Psoas muscle (tissue), 8 donors: Measurements from ENCODE around the gene MAP3K9. TPM values are rescaled to one million over a fixed set of nuclear protein-coding genes. Genes with fewer than 3 reads are reported as not detected.

Experiments used
- ATAC-seq, 4 donors: fragments of 200-7000 bp; cut with Tn5 transposase; one replicate each; pipeline ENCODE4 v1.9.1; 2020; ENCODE audit warnings: moderate library complexity in 3 of 4, mild to moderate bottlenecking in 2 of 4
- DNase-seq, 2 donors: peaks; one replicate each; pipeline ENCODE4 v3.0.0-alpha.2; 2020
- H3K27ac ChIP-seq: fragments of 200-600 bp; one replicate; pipeline ENCODE4 v1.8.0; 2022
- H3K27me3 ChIP-seq, 3 donors: fragments of 200-600 bp in 1 of 3; one replicate each; pipeline versions ENCODE4 v1.6.1 to v1.8.0; 2013 to 2022; ENCODE audit warnings: low read length in 2 of 3, mild to moderate bottlenecking in 2 of 3, moderate library complexity in 1 of 3; ENCODE audit not compliant: insufficient read depth in 3 of 3
- H3K36me3 ChIP-seq, 2 donors: fragments of 200-600 bp in 1 of 2; one replicate each; pipeline versions ENCODE4 v1.6.1 to v1.8.0; 2013 to 2022; ENCODE audit warnings: low read depth in 1 of 2, mild to moderate bottlenecking in 1 of 2, moderate library complexity in 1 of 2; ENCODE audit not compliant: insufficient read depth in 1 of 2
- H3K4me1 ChIP-seq: fragments of 200-600 bp; one replicate; pipeline ENCODE4 v1.8.0; 2022
- H3K4me3 ChIP-seq: fragments of 200-600 bp; one replicate; pipeline ENCODE4 v1.8.0; 2022; ENCODE audit warnings: mild to moderate bottlenecking
- H3K9me3 ChIP-seq: fragments of 200-600 bp; one replicate; pipeline ENCODE4 v1.8.0; 2022
- WGBS, 3 donors: extraction: QIAGEN DNeasy Blood & Tissue Kit; methylation state at CpG; one replicate each; pipeline versions ENCODE4 v1.1.6 to v1.1.7; 2013; 5-methylcytosine and 5-hydroxymethylcytosine counted together
- intact Hi-C, 2 donors: fragments of 100-400 bp; cut with DNase I; formaldehyde crosslinking; loops; one replicate each; pipeline versions ENCODE4 v1.11.0 to v1.14.2; 2022
- polyA plus RNA-seq, 3 donors: library from polyadenylated mRNA; stranded (reverse); fragments of 200-250 nt; gene quantifications; one replicate each; pipeline ENCODE4 v1.2.3, GENCODE V29; 2013
- total RNA-seq, 4 donors: library from RNA; stranded (reverse); fragmentation: NEBNext Ultra II Directional in 2 of 4; extraction: Animal tissue kit (Norgen Biotek cat#: 25700) in 2 of 4; gene quantifications; one replicate each; pipeline versions ENCODE4 v1.2.1 to v1.2.4, GENCODE V29; 2021 to 2023
- TF ChIP-seq, protein P1 (sequence below): fragments of 200-600 bp; IDR thresholded peaks from one replicate; pipeline ENCODE4 v1.8.0; 2022; ENCODE audit warnings: antibody characterized with exemption
- donor health status: healthy with polysubstance abuse.
- donor health status: DM: no; HTN: no; CAD: no; lungs with moderate emphysema.
- donor health status: Bipolar disorder and iron deficiency.
- donor health status: healthy.
- donor health status: DM: yes; HTN: yes; CAD: no.
- donor health status: DM: no; HTN: no; CAD: no.
- donor health status: DM: no; HTN: no; CAD: no.
- donor health status: DM: yes; HTN: yes; CAD: no.

MAP3K9 gene
- total and polyA plus RNA-seq, 7 donors: 0.44 to 4.3 (median 2.1) TPM

DNA sequence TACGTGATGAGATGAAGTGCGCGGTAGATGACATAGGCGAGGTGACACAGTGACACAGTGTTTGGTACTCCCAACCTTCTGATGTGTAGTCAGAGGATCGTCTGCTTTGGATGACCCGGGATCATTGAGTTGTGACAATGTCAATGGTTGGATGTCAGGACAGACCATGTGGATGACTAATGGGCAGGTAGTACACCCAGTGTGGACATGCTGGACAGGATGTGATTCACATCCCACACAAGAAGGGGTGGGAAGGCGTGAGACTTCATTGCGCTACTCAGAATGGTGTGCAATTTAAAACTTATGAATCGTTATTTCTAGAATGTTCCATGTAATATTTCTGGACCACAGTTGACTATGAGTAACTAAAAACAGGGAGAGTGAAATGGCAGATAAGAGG, 23.8 kb downstream of the MAP3K9 start:
- no peak for DNase-seq
- no peaks in the 10 kb centered on the region for H3K36me3 ChIP-seq
- H3K4me3 ChIP-seq: no peak overlapping the region
- ATAC-seq: peak in 3 of 4 donors; percentile 50 to 64 (median 58)
- no peaks in the 10 kb centered on the region for H3K27me3 ChIP-seq
- 93 to 95% (median 94%) methylated on average over 9 of the region's 9 CpGs for WGBS, 3 donors
- H3K4me1 ChIP-seq: peaks cover 18% of the 10 kb centered on the region
- no peaks in the 10 kb centered on the region for H3K9me3 ChIP-seq
- TF ChIP-seq, protein P1, sequence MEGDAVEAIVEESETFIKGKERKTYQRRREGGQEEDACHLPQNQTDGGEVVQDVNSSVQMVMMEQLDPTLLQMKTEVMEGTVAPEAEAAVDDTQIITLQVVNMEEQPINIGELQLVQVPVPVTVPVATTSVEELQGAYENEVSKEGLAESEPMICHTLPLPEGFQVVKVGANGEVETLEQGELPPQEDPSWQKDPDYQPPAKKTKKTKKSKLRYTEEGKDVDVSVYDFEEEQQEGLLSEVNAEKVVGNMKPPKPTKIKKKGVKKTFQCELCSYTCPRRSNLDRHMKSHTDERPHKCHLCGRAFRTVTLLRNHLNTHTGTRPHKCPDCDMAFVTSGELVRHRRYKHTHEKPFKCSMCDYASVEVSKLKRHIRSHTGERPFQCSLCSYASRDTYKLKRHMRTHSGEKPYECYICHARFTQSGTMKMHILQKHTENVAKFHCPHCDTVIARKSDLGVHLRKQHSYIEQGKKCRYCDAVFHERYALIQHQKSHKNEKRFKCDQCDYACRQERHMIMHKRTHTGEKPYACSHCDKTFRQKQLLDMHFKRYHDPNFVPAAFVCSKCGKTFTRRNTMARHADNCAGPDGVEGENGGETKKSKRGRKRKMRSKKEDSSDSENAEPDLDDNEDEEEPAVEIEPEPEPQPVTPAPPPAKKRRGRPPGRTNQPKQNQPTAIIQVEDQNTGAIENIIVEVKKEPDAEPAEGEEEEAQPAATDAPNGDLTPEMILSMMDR: no peak
- intact Hi-C loops: no loop called here
- no peak overlapping the region for H3K27ac ChIP-seq

- DNase-seq (no peak), ATAC-seq (no peak)
- no peaks in the 10 kb centered on the region for H3K36me3 ChIP-seq
- no peak overlapping the region for H3K4me3 ChIP-seq
- no peak overlapping the region for H3K27ac ChIP-seq
- H3K27me3 ChIP-seq: no peaks in the 10 kb centered on the region
- TF ChIP-seq, protein P1: no peak
- 80 to 93% (median 89%) methylated on average over 2 of the region's 2 CpGs for WGBS, 3 donors
- H3K4me1 ChIP-seq: peaks cover 19% of the 10 kb centered on the region
- H3K9me3 ChIP-seq: no peaks in the 10 kb centered on the region
- intact Hi-C loops: no loop called here
These were observed 24.4 kb downstream of the MAP3K9 start for GRCh38 chr14:70784886-70785285.

DNA sequence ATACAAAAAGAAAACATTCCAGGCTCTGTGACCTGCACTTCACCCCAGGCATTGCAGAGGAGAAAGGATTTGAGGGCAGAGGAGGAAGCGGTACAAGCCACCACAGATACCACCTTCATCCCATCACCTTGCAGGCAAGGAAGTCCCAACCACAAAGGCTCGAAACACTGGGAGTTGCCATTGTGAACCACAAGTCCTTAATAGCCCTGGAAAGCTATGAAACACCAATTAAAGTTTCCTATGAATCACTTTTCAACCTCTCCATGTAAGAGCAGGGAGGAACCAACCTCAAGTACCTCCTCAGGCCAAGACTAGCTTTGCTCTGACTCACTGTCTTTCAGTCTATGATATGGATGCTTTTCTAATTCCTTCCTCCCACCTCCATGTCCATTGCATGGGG, 27.0 kb downstream of the MAP3K9 start:
- WGBS, 3 donors: 85 to 93% (median 86%) methylated on average over 2 of the region's 2 CpGs
- Histone ChIP-seq H3K27ac (no peak overlapping the region), H3K36me3 (no peaks in the 10 kb centered on the region), H3K27me3 (no peaks in the 10 kb centered on the region), H3K9me3 (no peaks in the 10 kb centered on the region), H3K4me3 (no peak overlapping the region), H3K4me1 (peaks cover 5% of the 10 kb centered on the region)
- TF ChIP-seq, protein P1: no peak
- intact Hi-C loops: no loop called here
- DNase-seq (no peak), ATAC-seq (no peak)

DNA sequence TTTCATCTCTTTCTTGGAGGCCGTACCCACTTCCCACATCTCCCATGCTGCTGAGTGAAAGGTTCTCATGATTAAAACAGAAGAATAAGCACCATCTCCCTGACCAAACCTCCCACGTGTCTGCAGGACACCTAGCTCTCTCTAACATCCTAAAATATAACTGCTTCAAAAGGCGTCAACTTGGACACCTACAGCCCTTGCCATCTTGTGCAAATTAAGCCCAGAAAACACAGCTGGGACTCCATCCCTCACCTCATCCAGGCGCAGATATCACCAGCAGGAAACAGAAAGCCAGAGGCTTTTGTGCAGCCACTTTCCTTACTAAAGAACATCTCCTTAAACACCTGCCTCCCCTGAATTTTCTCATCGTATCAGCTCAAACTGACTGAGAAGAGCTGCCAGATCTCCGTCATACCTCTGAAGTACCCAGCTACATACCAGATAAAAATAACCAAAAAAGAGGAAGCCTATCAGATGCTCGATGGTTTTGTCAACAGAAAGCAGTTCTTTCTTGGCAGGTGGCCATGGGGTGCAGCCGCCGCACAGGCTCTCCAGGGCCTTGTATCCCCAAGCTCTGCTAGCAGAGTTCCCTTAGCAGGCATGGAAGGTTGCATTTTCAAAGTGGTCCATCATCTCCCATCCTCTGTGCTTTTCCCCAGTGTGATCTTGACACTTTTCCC, 28.8 kb downstream of the MAP3K9 start:
- H3K27ac ChIP-seq: no peak overlapping the region
- no peak for ATAC-seq

More for the DNA sequence above, 28.8 kb downstream of the MAP3K9 start:
- Histone ChIP-seq H3K4me1 (peaks cover 5% of the 10 kb centered on the region), H3K36me3 (no peaks in the 10 kb centered on the region), H3K9me3 (no peaks in the 10 kb centered on the region), H3K27me3 (no peaks in the 10 kb centered on the region), H3K4me3 (no peak overlapping the region)
- WGBS, 3 donors: 70 to 77% (median 77%) methylated on average over 9 of the region's 9 CpGs
- intact Hi-C loops: no loop called here
- no peak for DNase-seq
- TF ChIP-seq, protein P1: no peak
